ENCODE measurements around the gene BANF2. TPM values are rescaled to one million over a fixed set of nuclear protein-coding genes. Genes with fewer than 3 reads are reported as not detected.

The BANF2 gene
- polyA plus RNA-seq, 3 donors, result not detected

DNA sequence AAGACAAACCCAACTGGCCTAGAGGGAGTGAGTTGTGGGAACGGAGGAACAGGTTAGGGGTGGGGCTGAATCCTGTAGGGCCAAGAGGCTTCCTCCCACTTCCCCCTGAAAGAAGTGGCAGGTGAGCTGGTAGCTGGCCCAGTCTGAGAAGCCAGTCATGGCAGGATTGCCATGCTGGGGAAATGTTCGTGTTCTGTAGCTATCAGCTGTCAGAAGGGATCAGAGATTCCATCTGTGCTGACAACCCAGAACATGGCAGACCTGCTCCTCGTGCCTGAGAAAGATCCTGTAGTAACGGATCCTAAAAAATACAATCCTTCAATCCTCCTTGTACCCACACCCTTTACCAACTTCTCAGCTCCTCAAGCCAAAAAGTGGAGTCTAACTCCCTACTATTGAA, 43.0 kb downstream of the BANF2 start:
- no peaks in the 10 kb centered on the region for H3K27me3 ChIP-seq (ENCODE audit: control insufficient read depth in 2 of 2, insufficient read depth in 2 of 2, low read length in 2 of 2)
- no peaks in the 10 kb centered on the region for H3K36me3 ChIP-seq (replicated peaks in 1 of 2; ENCODE audit: control insufficient read depth in 1 of 2, insufficient read depth in 2 of 2, low read length in 2 of 2)
- Mint-ChIP-seq H3K27me3 (ENCODE audit: low read depth in 3 of 3) (peaks cover 4 to 5% (median 5%) of the 10 kb centered on the region in 3 donors), H3K4me1 (no peaks in the 10 kb centered on the region), H3K36me3 (no peaks in the 10 kb centered on the region), H3K4me3 (no peak overlapping the region), H3K9me3 (peaks cover 0 to 9% (median 5%) of the 10 kb centered on the region in 7 donors), H3K27ac (no peak overlapping the region)
- H3K27ac ChIP-seq (ENCODE audit: low read depth in 1 of 2, low read length in 2 of 2), result no peak overlapping the region
- WGBS (ENCODE audit: insufficient coverage), result 67% methylated on average over 3 of the region's 4 CpGs
- H3K4me3 ChIP-seq (replicated peaks in 1 of 3; ENCODE audit: low read depth in 2 of 3, low read length in 3 of 3), result no peak overlapping the region
- H3K79me2 ChIP-seq (ENCODE audit: insufficient read depth, low read length), result no peaks in the 10 kb centered on the region
- H3K4me2 ChIP-seq (replicated peaks; ENCODE audit: extremely low read depth, low read length, poor library complexity, severe bottlenecking), result no peak overlapping the region
- intact Hi-C loops (cut with micrococcal nuclease), result no loop called here
- no peaks in the 10 kb centered on the region for H3K4me1 ChIP-seq (ENCODE audit: control insufficient read depth in 1 of 2, insufficient read depth in 2 of 2, low read length in 2 of 2)
- H2AFZ ChIP-seq (ENCODE audit: insufficient read depth, low read depth, low read length, poor library complexity, severe bottlenecking), result no peak overlapping the region
- no peaks in the 10 kb centered on the region for H3K9me3 ChIP-seq (replicated peaks in 1 of 2; ENCODE audit: control insufficient read depth in 1 of 2, insufficient read depth in 1 of 2, low read length in 2 of 2)
- no peak for DNase-seq
- TF ChIP-seq, protein P1, sequence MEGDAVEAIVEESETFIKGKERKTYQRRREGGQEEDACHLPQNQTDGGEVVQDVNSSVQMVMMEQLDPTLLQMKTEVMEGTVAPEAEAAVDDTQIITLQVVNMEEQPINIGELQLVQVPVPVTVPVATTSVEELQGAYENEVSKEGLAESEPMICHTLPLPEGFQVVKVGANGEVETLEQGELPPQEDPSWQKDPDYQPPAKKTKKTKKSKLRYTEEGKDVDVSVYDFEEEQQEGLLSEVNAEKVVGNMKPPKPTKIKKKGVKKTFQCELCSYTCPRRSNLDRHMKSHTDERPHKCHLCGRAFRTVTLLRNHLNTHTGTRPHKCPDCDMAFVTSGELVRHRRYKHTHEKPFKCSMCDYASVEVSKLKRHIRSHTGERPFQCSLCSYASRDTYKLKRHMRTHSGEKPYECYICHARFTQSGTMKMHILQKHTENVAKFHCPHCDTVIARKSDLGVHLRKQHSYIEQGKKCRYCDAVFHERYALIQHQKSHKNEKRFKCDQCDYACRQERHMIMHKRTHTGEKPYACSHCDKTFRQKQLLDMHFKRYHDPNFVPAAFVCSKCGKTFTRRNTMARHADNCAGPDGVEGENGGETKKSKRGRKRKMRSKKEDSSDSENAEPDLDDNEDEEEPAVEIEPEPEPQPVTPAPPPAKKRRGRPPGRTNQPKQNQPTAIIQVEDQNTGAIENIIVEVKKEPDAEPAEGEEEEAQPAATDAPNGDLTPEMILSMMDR (IDR thresholded peaks at IDR 0.05), result no peak
- no peak overlapping the region for H3K9ac ChIP-seq (ENCODE audit: insufficient read depth, low read length, poor library complexity, severe bottlenecking)
- no peaks in the 10 kb centered on the region for H4K20me1 ChIP-seq (ENCODE audit: insufficient read depth, low read length)

DNA sequence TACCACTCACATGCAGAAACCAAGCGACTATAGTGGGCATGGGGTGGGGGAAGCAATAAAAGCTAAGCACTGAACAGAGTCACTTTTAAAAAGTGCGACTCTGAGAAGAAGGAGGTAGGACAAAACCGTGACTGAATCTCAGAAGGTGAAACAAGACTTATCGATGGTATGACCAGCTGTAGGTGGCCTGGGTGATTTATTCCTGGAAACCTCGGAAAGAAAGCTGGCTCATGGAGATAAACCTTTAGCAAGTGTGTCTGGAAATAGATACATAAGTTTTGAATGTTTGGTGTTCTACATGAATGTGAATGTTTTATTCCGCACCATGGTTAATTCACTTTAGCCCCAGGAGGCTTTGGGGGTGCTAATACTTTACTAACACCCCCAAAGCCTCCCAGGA, 43.9 kb downstream of the BANF2 start:
- Histone ChIP-seq H3K4me1 (ENCODE audit: control insufficient read depth in 1 of 2, insufficient read depth in 2 of 2, low read length in 2 of 2) (no peaks in the 10 kb centered on the region), H3K4me3 (replicated peaks in 1 of 3; ENCODE audit: low read depth in 2 of 3, low read length in 3 of 3) (no peak overlapping the region), H3K9ac (ENCODE audit: insufficient read depth, low read length, poor library complexity, severe bottlenecking) (no peak overlapping the region), H3K27me3 (ENCODE audit: control insufficient read depth in 2 of 2, insufficient read depth in 2 of 2, low read length in 2 of 2) (no peaks in the 10 kb centered on the region), H4K20me1 (ENCODE audit: insufficient read depth, low read length) (no peaks in the 10 kb centered on the region), H3K79me2 (ENCODE audit: insufficient read depth, low read length) (no peaks in the 10 kb centered on the region), H3K4me2 (replicated peaks; ENCODE audit: extremely low read depth, low read length, poor library complexity, severe bottlenecking) (no peak overlapping the region), H3K36me3 (replicated peaks in 1 of 2; ENCODE audit: control insufficient read depth in 1 of 2, insufficient read depth in 2 of 2, low read length in 2 of 2) (no peaks in the 10 kb centered on the region), H3K27ac (ENCODE audit: low read depth in 1 of 2, low read length in 2 of 2) (no peak overlapping the region), H2AFZ (ENCODE audit: insufficient read depth, low read depth, low read length, poor library complexity, severe bottlenecking) (no peak overlapping the region), H3K9me3 (replicated peaks in 1 of 2; ENCODE audit: control insufficient read depth in 1 of 2, insufficient read depth in 1 of 2, low read length in 2 of 2) (no peaks in the 10 kb centered on the region)
- TF ChIP-seq, protein P1 (IDR thresholded peaks at IDR 0.05), result no peak
- no peak for DNase-seq
- Mint-ChIP-seq H3K9me3 (peaks cover 0 to 6% (median 0%) of the 10 kb centered on the region in 7 donors), H3K27me3 (ENCODE audit: low read depth in 3 of 3) (peaks cover 4 to 5% (median 5%) of the 10 kb centered on the region in 3 donors), H3K36me3 (no peaks in the 10 kb centered on the region), H3K27ac (no peak overlapping the region), H3K4me3 (no peak overlapping the region), H3K4me1 (no peaks in the 10 kb centered on the region)
- intact Hi-C loops (cut with micrococcal nuclease), result no loop called here
- no CpG with 5 or more reads among the region's 6 CpGs for WGBS (ENCODE audit: insufficient coverage)
